GF-D8 (cell line): Measurements from ENCODE around the gene PCDHGC4.
A peak's percentile ranks its signal among the peaks of the same experiment; 100 is the strongest.

Source experiments
- DNase-seq: peaks from one replicate; lab custom pipeline; 2025; lab: John Stamatoyannopoulos, UW

The PCDHGC4 gene

GRCh38 chr5:141512911-141513626 is 28.2 kb downstream of the PCDHGC4 start:
- DNase-seq, result no peak

DNA sequence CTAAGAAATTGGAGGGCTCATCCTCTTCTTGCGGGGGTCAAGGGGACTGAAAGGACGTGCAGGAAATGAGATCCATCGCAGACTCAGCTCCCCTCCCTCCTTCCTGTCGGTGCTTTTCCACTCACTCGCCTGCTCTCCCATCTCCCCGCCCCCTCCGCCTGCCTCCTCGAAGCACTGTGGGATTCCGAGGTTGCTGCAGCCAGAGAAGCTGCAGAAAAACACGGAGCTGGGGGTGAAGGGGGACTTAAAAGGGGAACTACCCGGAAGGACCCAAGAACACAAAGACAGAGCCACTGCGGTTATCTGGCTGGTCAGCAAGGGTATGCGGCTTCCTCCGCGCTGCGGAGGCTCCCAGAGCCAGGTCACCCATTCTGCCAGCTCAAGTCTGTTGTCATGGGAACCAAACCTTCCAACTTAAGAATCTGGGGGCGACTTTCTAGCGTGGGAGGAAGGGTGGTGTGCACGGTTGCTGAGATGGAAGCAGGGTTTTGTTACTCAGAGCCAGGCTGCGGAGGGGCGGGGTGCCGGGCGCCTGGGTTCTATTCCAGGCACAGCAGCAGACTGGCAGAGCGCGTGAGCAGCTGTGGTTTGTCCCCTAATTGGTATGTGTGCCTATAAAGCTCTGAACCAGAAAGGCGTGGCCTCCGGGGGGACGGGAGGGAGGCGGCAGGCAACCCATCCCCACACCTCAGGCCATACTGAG is 28.9 kb downstream of the PCDHGC4 start:
- no peak for DNase-seq

DNA sequence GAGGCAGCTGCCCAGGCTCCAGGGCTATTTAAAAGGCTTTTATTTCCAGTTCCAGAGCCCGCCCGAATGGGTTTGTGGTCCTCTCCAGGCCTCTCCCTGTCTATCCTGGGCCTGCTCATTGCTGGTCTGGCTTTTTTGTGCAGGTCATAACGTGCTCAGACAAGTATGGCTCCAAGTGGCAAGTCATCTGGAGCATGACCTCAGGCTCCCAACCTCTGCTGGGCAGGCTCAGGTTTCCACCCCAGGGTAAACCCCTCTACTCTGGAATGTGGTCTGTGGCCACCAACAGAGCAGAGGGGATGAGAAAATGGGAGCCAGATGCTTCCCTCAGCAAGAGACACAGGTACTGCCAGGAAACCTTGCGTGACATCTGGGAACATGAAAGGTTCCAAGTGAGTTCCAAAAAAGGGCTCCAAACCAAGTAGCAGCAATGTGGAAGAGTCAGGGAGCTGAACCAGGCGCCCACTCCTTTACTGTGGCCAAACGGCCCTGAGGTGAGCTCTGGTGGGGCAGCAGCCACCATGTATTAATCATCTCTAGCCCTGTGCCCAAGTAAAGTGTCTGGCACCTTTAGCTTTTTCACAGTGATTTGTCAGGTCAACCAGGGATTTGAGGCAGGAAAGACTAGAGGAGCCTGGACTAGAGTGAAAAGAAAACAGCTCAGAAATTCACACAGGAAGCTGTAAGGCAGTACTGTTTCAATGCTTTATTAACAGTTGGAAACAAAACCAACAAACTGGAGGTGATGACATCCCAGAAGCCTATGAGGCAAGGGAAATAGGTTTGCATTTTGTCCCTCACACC is 29.7 kb downstream of the PCDHGC4 start:
- DNase-seq, result no peak

DNA sequence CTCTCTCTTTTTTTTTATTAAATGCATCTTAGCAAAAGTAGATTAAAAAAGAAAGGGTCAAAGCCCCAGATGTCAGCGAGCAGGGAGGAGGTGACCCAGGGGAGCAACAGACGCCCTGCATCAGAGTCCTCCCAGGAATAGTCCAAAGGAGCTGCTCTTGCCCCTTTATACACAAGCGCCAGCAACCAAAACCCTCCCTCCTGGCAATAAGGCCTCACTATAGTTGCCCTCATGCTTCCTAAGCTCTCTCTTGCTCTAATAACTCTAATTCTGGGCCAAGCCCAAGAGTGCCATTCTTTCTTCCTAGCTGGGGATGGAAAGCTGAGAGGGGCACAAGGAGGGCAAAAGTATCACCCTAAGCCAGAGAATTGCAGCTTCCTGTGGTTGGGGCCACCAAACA is 30.3 kb downstream of the PCDHGC4 start:
- no peak for DNase-seq

- no peak for DNase-seq
Observed at GRCh38 chr5:141515946-141516671, 31.3 kb downstream of the PCDHGC4 start.

DNA sequence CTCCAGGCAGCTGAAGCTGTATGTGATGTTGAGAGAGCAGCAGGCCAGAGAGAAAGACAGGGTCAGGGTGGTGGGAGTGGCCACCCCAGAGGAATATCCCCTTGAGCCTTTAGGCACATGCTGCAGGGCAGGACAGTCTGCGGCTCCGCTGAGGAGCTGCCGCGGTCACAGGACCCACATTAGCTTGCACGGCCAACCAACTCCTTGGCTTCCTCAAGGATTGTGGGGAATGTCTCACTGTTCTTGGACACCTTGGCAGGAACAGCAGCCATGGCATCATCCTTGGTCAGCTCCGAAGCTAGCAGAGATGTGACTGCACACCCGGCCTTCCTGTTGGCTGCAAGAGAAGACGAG is 31.8 kb downstream of the PCDHGC4 start:
- DNase-seq, result no peak

DNA sequence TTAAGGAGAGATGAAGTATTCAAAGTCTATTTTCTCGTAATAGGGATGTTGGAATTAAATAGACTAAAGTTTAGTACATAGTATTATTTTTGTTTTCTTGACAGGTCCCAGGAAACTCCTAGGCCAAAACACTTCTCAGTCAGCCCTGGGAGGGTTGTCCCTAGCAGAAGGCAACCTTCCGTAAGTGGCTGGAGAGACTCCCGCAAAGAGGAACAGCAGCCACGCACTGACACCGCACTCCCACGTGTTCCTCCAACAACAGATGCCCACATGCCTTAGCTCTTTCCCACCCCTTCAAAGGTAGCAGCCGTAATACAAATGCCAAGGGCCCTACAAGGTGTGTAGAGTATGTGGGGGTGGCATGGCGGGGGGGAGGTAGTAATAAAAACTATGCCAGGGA is 32.5 kb downstream of the PCDHGC4 start:
- DNase-seq, result no peak

GRCh38 chr5:141517880-141518617 is 33.2 kb downstream of the PCDHGC4 start:
- DNase-seq, result no peak

DNA sequence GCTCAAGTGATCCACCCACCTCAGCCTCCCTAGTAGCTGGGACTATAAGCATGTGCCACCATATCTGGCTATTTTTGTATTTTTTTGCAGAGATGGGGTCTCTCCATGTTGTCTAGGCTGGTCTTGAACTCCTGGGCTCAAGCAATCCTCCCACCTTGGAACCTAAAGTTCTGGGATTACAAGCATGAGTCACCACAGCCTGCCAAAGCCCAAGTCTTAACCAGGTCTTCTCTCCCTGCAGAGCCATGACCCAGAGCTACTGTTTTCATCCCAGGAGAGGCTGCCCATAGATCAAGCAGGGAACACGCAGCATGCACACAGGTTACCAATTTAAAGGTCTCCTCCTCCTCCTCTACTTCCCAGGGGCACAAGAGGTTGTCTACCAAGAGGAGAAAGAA is 33.8 kb downstream of the PCDHGC4 start:
- no peak for DNase-seq

GRCh38 chr5:141519605-141520565 is 35.1 kb downstream of the PCDHGC4 start:
- peak; percentile 25 for DNase-seq

DNA sequence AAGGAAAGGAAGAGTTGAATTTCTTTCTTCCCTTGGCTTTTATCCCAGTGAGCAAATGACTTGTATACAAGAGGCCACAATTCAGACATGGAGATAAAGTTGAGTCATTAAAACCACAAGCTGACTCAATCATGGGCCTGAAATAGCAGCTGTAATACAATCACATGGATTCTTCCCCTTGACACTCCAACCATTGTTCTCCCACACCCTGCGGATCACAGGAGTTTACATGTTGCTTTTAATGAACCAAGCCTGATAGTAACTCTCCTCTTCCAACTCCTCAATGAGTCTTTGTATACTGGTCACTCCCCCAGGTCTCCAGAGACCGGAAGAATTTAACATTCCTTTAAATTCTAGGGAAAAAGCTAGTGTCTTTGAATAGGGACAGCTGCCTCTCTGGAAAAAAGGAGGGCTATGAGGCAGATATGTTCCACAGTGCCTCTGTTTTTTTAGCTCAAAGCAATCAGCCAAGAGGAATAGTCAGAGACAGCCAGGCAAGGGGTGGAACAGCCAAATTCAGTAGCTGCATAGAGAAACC is 36.5 kb downstream of the PCDHGC4 start:
- DNase-seq, result peak; percentile 68

DNA sequence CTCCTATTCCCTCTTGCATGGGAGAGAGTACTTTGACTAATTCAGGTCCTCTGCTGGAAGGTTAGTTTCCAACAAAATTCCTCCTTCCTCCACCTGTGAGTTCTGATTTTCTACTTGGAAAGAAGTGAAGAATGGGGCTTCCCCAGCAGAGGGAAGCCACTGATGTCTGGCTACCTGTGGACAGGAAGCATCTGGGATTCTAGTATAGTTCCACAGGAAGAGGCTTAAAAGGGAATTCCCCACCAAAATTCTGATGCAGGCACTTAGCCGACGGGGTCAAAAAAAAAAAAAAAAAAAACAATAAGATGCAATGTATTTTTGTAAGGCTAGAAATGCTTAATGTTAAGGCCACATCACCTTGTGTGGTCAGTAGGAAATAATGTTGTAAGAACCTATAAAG is 37.5 kb downstream of the PCDHGC4 start:
- DNase-seq, result no peak

DNA sequence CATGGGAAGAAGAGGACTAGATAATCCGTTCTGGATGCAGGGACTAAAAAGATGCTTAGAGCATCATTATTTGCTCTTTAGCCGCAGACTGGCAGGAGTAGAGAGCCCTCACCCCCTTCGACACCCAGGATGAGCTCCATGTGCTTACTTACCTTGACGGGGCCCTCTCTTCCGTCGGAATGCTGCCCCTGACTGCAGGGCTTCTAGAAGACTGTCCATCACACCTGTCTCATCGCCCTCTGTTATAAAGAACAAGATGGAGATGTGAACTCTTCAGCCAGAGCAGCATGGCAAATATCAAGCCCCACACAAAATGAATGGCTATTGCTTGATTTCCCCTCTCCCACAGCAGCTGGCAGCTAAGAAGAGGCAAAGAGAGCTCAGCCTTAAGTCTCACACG is 39.2 kb downstream of the PCDHGC4 start:
- no peak for DNase-seq

GRCh38 chr5:141524604-141525597 is 40.1 kb downstream of the PCDHGC4 start:
- no peak for DNase-seq

- no peak for DNase-seq
Observed at GRCh38 chr5:141525653-141526052, 40.8 kb downstream of the PCDHGC4 start.

DNA sequence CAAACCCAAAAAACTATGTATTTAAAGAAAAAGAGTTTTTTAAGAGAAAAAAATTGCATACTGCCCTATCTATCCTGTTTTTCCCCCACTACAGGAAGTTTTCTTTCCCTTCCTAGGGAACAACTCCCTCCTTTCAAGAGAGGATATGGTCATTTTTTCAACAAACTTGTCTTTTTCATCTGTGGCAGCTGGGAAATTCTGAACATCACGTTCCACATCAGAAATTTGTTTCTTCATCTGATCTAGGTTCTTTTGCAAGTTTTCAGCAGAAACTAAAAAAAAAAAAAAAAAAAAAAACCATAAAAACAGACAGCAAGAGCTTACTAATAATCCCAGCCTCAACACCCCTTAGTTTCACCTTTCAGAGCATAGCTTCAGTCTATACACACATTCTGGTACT is 42.6 kb downstream of the PCDHGC4 start:
- DNase-seq, result no peak

GRCh38 chr5:141528291-141528984 is 43.6 kb downstream of the PCDHGC4 start:
- no peak for DNase-seq

GRCh38 chr5:141529002-141529401 is 44.2 kb downstream of the PCDHGC4 start:
- no peak for DNase-seq
